Muscle layer of duodenum (tissue), 2 donors: ENCODE data around the gene TPI1.
A peak's percentile ranks its signal among the peaks of the same experiment; 100 is the strongest.

Source experiments
- H3K27ac ChIP-seq: one replicate; pipeline ENCODE4 v1.7.0; 2013; ENCODE audit warnings: mild to moderate bottlenecking, low read length
- H3K27me3 ChIP-seq: one replicate; pipeline ENCODE4 v1.7.0; 2013; ENCODE audit warnings: low read depth, mild to moderate bottlenecking, control low read depth, low read length
- H3K36me3 ChIP-seq, 2 donors: one replicate each; pipeline ENCODE4 v1.7.0; 2013; ENCODE audit warnings: low read length in 2 of 2, control low read depth in 1 of 2, mild to moderate bottlenecking in 1 of 2; ENCODE audit not compliant: insufficient read depth in 2 of 2, control insufficient read depth in 1 of 2
- H3K4me1 ChIP-seq, 2 donors: one replicate each; pipeline ENCODE4 v1.7.0; 2013; ENCODE audit warnings: low read length in 2 of 2, mild to moderate bottlenecking in 2 of 2, control low read depth in 1 of 2, moderate library complexity in 1 of 2; ENCODE audit not compliant: insufficient read depth in 2 of 2, control insufficient read depth in 1 of 2
- H3K4me3 ChIP-seq, 2 donors: one replicate each; pipeline ENCODE4 v1.7.0; 2013; ENCODE audit warnings: low read length in 2 of 2, low read depth in 1 of 2, mild to moderate bottlenecking in 1 of 2
- H3K9me3 ChIP-seq, 2 donors: one replicate each; pipeline ENCODE4 v1.7.0; 2013; ENCODE audit warnings: low read length in 2 of 2, control low read depth in 1 of 2, mild to moderate bottlenecking in 1 of 2; ENCODE audit not compliant: control insufficient read depth in 1 of 2
- donor health status: healthy.

Gene TPI1

DNA sequence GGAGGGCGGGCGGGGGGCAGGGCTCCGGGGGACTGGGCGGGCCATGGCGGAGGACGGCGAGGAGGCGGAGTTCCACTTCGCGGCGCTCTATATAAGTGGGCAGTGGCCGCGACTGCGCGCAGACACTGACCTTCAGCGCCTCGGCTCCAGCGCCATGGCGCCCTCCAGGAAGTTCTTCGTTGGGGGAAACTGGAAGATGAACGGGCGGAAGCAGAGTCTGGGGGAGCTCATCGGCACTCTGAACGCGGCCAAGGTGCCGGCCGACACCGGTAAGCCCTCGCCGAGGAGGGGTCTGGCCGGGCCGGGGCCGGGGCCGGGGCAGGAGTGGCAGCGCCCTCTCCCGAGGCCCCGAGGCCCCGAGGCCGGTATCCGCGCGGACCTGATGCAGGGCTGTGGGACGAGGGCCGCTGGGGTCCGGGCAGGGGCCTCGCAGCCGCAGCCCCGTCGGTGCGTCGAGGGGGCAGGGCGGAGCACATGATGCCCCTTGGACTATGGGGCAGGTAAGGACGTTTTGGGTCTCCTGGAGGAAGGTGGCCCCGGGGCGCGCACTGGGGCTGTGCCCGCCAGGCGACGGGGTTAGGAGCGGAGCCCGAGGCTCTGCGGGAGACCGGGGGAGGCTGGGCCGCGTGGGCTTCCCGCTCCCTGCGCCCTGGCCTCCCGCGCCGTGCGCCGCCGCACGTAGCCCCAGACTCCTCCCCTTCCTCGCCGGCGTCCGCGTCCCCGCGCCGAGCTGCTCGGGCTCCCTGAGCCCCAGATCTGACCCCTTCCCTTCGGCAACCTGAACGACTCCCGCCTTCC is at the start of gene TPI1:
TPI1 (plus strand) TSS at position 119 of the 798 bp plus-strand sequence; CDS start at position 155, 36 bp downstream.
- H3K27me3 ChIP-seq = no peaks in the 10 kb centered on the region
- H3K9me3 ChIP-seq = no peaks in the 10 kb centered on the region
- H3K4me3 ChIP-seq = peak within 1 kb of the TSS; percentile 81 to 84
- peaks cover 25 to 45% of the 10 kb centered on the region in 2 donors for H3K36me3 ChIP-seq
- H3K27ac ChIP-seq = peak within 1 kb of the TSS; percentile 93
- peaks cover 19 to 44% of the 10 kb centered on the region in 2 donors for H3K4me1 ChIP-seq

DNA sequence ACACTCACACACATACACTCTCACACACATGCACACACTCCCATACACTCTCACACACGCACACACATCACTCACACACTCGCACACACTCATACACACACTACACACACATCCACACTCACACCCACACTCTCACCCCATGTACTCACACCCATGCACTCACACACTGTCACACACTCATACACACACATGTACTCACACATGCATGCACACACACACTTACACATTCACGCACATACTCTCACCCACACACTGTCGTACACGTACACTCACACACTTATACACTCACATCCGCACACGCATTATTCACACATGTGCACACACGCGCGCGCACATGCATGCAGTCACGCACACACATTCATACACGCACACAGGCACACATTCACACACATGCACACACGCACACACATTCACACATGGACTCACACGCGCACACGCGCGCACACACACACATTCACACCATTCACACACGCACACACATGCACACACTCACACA is 49.6 kb upstream of the TPI1 start:
- Histone ChIP-seq H3K36me3 (no peaks in the 10 kb centered on the region), H3K9me3 (no peaks in the 10 kb centered on the region), H3K4me1 (peaks cover 0 to 19% of the 10 kb centered on the region in 2 donors), H3K4me3 (no peak overlapping the region), H3K27me3 (peaks cover 5% of the 10 kb centered on the region), H3K27ac (no peak overlapping the region)

DNA sequence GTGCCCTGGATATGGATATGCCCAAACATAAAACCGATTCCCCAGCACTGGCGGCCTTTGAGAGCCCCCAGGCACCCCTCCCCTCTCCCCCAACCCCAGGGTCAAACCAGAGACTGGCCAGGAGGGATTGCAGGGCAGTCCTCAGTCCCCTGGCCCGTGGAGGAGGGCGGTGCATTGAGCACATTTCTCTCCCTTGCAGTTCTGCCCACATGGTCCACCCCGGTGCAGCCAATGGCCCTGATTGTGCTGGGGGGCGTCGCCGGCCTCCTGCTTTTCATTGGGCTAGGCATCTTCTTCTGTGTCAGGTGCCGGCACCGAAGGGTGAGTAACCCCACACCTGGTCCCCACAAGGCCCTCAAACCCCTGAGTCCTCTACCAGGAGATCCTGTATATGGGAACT is 49.1 kb upstream of the TPI1 start:
- Histone ChIP-seq H3K4me3 (no peak overlapping the region), H3K27ac (no peak overlapping the region), H3K27me3 (peaks cover 5% of the 10 kb centered on the region), H3K4me1 (peaks cover 0 to 23% of the 10 kb centered on the region in 2 donors), H3K9me3 (no peaks in the 10 kb centered on the region), H3K36me3 (no peaks in the 10 kb centered on the region)

DNA sequence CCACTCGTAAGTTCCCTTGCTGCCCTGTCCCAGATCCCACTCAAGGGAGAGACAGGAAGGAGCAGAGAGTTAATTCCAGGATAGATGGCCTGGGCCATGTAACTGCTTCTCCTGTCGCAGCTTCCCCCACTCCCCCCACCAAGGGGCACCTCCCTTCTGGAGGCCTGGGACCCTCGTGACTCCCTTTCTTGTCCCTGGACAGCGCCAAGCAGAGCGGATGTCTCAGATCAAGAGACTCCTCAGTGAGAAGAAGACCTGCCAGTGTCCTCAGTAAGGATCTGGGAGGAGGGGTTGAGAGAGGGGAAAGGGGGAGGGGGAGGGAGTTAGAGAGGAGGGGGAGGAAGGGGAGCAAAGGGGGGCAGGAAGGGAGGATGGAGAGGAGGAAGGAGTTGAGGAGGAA is 48.7 kb upstream of the TPI1 start:
- Histone ChIP-seq H3K27ac (no peak overlapping the region), H3K36me3 (no peaks in the 10 kb centered on the region), H3K4me3 (no peak overlapping the region), H3K4me1 (peaks cover 0 to 23% of the 10 kb centered on the region in 2 donors), H3K27me3 (peaks cover 5% of the 10 kb centered on the region), H3K9me3 (no peaks in the 10 kb centered on the region)

DNA sequence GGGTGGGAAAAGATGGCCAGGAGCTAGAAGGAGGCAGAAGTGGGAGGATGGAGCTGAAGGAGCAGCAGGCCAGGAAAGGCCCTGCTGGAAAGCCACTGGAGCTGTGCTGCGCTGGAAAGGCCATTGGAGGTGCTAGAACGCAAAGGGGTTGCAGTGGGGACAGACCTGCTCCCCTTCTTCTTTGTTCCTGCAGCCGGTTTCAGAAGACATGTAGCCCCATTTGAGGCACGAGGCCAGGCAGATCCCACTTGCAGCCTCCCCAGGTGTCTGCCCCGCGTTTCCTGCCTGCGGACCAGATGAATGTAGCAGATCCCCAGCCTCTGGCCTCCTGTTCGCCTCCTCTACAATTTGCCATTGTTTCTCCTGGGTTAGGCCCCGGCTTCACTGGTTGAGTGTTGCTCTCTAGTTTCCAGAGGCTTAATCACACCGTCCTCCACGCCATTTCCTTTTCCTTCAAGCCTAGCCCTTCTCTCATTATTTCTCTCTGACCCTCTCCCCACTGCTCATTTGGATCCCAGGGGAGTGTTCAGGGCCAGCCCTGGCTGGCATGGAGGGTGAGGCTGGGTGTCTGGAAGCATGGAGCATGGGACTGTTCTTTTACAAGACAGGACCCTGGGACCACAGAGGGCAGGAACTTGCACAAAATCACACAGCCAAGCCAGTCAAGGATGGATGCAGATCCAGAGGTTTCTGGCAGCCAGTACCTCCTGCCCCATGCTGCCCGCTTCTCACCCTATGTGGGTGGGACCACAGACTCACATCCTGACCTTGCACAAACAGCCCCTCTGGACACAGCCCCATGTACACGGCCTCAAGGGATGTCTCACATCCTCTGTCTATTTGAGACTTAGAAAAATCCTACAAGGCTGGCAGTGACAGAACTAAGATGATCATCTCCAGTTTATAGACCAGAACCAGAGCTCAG is 48.0 kb upstream of the TPI1 start:
- no peaks in the 10 kb centered on the region for H3K36me3 ChIP-seq
- H3K4me1 ChIP-seq = peaks cover 0 to 23% of the 10 kb centered on the region in 2 donors
- H3K27me3 ChIP-seq = peaks cover 5% of the 10 kb centered on the region
- H3K4me3 ChIP-seq = no peak overlapping the region
- no peak overlapping the region for H3K27ac ChIP-seq
- no peaks in the 10 kb centered on the region for H3K9me3 ChIP-seq

DNA sequence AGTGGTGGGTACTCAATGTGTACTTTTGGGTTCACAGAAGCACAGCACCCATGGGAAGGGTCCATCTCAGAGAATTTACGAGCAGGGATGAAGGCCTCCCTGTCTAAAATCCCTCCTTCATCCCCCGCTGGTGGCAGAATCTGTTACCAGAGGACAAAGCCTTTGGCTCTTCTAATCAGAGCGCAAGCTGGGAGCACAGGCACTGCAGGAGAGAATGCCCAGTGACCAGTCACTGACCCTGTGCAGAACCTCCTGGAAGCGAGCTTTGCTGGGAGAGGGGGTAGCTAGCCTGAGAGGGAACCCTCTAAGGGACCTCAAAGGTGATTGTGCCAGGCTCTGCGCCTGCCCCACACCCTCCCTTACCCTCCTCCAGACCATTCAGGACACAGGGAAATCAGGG is 47.2 kb upstream of the TPI1 start:
- peaks cover 9% of the 10 kb centered on the region for H3K27me3 ChIP-seq
- H3K4me1 ChIP-seq = peaks cover 0 to 23% of the 10 kb centered on the region in 2 donors
- no peak overlapping the region for H3K27ac ChIP-seq
- no peak overlapping the region for H3K4me3 ChIP-seq
- no peaks in the 10 kb centered on the region for H3K36me3 ChIP-seq
- no peaks in the 10 kb centered on the region for H3K9me3 ChIP-seq

DNA sequence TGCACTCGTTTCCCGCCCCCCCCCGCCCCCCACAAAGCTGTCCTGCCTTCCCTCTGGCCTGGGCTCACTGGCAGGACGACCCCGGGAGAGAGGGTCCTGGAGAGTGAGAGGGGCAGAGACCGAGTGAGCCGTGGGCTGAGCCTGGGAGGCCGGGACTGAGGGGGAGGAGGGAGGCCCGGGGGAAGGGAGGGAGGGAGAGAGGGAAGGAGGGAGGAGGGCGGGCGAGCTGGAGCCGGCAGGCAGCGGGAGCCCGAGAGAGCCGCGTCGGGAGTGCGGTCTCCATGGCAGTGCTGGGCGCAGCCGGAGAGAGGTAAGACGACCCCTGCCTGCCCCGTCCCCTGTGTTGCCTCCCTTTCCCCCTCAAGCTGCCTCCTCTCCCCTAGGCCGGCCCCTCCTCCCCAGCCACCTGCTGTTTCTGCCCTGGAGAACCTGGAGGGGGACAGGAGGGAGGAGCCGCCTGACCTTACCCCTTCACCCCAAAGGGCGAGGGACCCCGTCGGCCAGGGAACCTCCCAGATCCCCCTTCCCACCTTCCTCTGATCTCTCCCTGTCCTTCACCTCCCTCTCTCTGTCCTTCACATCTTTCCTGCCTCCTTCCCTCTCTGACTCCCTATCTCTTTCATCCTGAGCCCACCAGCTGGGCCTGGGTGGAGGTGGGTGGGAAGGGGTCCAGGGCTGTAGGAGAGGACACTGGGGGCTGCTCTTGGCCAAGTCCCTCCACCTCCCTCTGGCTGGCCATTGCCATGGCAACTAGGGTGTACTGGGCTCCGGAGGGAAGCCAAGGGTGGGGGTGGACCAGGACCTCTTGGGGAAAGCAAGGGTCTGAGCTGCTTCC is 45.5 kb upstream of the TPI1 start, which contains the start of gene GPR162:
GPR162 (plus strand) TSS at position 231 of the 835 bp plus-strand sequence. CDS start 2,078 bp downstream, outside the sequence.
- no peaks in the 10 kb centered on the region for H3K9me3 ChIP-seq
- peaks cover 9% of the 10 kb centered on the region for H3K27me3 ChIP-seq
- no peaks in the 10 kb centered on the region for H3K36me3 ChIP-seq
- H3K4me3 ChIP-seq = peak within 1 kb of the TSS; percentile 19 to 60
- H3K27ac ChIP-seq = peak within 1 kb of the TSS; percentile 7
- peaks cover 0 to 24% of the 10 kb centered on the region in 2 donors for H3K4me1 ChIP-seq

DNA sequence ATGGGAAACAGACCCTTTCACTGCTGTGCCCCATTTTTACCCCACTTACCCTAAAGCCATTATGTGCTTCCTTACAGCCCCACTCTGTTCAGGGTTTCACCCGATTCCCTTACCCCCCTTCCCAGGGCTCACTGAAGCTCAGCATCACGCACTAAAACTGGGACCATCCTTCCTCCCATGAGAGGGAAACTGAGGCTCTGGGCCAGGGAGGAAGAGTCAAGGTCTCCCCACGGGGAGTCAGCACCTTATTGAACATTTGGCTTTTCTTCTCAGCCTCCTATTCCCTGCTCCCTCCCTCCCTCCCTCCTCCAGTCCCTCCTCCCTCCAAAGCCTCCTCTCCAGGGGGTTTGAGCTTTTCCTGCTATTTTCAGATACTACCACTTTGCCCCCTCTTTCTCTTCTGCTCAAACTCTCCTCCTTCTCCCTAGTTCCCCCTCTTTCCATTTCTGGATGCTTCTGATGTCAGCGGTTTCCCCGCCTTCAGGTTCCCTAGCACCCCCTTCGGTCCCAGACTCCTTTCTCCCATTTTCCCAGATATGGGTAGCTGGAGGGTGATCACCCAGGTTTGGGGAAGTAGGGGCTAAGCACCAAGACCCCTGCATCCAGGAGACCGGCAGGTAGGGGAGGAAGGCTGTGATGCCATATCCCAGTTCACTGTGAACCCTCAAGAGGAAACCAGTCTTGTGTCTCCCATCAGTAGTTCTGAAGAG is 44.8 kb upstream of the TPI1 start:
- Histone ChIP-seq H3K27me3 (peaks cover 9% of the 10 kb centered on the region), H3K4me3 (peak overlapping the region; percentile 12 to 60), H3K36me3 (no peaks in the 10 kb centered on the region), H3K27ac (no peak overlapping the region), H3K4me1 (peaks cover 4 to 32% of the 10 kb centered on the region in 2 donors), H3K9me3 (no peaks in the 10 kb centered on the region)

DNA sequence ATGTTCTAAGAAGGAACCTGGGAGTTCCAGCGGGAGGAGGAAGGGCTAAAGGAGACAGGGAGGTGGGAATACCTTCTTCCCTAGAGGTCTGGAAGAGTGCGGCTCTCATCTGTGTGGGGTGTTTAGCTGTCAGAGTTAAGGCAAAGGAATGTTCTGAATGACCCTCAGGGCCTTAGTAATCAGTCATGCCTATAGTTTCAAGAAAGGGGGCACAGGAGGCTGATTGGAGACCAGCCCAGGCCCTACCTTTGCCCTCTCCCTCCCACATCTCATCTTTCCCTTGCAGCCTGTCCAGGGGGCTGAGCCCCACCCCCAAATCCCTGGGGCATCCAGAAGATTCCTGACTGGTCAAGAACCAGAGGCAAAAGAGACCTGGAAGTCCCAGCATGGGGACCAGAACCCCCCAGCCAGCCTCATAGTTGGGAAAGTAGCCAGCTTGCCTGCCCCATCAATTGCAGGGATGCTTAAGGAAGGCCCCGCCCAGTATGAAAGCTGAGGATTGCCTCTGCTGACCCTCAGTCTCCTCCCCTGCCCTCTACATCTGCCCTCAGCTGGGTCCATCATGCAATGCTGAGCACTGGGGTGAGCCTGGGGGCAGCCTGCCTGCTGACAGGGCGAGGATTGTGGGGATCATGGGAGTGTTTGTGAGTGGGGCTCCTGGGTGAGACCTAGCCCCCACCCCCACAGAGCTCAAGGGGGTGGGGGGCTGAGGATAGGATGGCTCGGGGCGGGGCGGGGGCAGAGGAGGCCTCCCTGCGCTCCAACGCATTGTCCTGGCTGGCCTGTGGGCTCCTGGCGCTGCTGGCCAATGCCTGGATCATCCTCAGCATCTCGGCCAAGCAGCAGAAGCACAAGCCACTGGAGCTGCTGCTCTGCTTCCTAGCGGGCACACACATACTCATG is 43.9 kb upstream of the TPI1 start:
- H3K4me1 ChIP-seq = peaks cover 4 to 33% of the 10 kb centered on the region in 2 donors
- H3K27me3 ChIP-seq = peaks cover 9% of the 10 kb centered on the region
- H3K36me3 ChIP-seq = no peaks in the 10 kb centered on the region
- H3K27ac ChIP-seq = no peak overlapping the region
- no peaks in the 10 kb centered on the region for H3K9me3 ChIP-seq
- H3K4me3 ChIP-seq = no peak overlapping the region
